HepG2 (cell line): ENCODE results near the gene ALDH3B2. TPM values are rescaled to one million over a fixed set of nuclear protein-coding genes. Genes with fewer than 3 reads are reported as not detected.
A peak's percentile ranks its signal among the peaks of the same experiment; 100 is the strongest.

Experiments used
- MEIS2 ChIP-seq: sonication (generic); formaldehyde crosslinking; IDR thresholded peaks from 2 replicates; pipeline ENCODE4 v1.9.0; 2021; ENCODE audit warnings: mild to moderate bottlenecking, missing genetic modification reagents
- NFATC3 ChIP-seq: sonication (generic); formaldehyde crosslinking; IDR thresholded peaks from 2 replicates; pipeline ENCODE4 v1.5.1; 2020; ENCODE audit warnings: mild to moderate bottlenecking, missing genetic modification reagents
- RORA ChIP-seq: sonication (generic); formaldehyde crosslinking; IDR thresholded peaks from 2 replicates; pipeline ENCODE4 v1.5.0; 2020; ENCODE audit warnings: mild to moderate bottlenecking, missing genetic modification reagents, moderate library complexity
- SMYD3 ChIP-seq: sonication (generic); formaldehyde crosslinking; IDR thresholded peaks from 2 replicates; pipeline ENCODE4 v1.8.1; 2023; ENCODE audit warnings: mild to moderate bottlenecking, missing genetic modification reagents
- SRSF4 ChIP-seq: fragments of 200-400 bp; formaldehyde crosslinking; IDR thresholded peaks from one replicate; pipeline ENCODE4 v1.6.1; 2018; ENCODE audit warnings: mild to moderate bottlenecking, low read depth, low read length, moderate library complexity; ENCODE audit not compliant: poor library complexity, severe bottlenecking
- ZFY ChIP-seq: sonication (generic); formaldehyde crosslinking; IDR thresholded peaks from 2 replicates; pipeline ENCODE4 v1.4.0; 2020; ENCODE audit warnings: missing genetic modification reagents
- ZNF234 ChIP-seq: sonication (generic); formaldehyde crosslinking; conservative IDR thresholded peaks from 2 replicates; pipeline ENCODE4 v1.5.1; 2020; ENCODE audit warnings: mild to moderate bottlenecking, missing genetic modification reagents
- ZNF282 ChIP-seq: fragments of 450-650 bp; IDR thresholded peaks from 2 replicates; pipeline ENCODE4 v1.6.1; 2018; ENCODE audit not compliant: partially characterized antibody
- ZNF382 ChIP-seq: sonication (generic); formaldehyde crosslinking; IDR thresholded peaks from 2 replicates; pipeline ENCODE4 v1.5.0; 2020; ENCODE audit warnings: missing genetic modification reagents, mild to moderate bottlenecking, borderline replicate concordance
- ZNF773 ChIP-seq: sonication (generic); formaldehyde crosslinking; IDR thresholded peaks from 2 replicates; pipeline ENCODE4 v1.4.0; 2020; ENCODE audit warnings: missing genetic modification reagents, borderline replicate concordance
- polyA plus RNA-seq, 8 experiments: library from polyadenylated mRNA; depleted of rRNA in 3 of 8; stranded (reverse) in 7 of 8; unstranded in 1 of 8; fragments of >200 nt; fragmentation: Illumina TruSeq in 4 of 8; extraction: Trizol in 4 of 8; gene quantifications; 2 replicates each; pipeline versions ENCODE4 v1.2.1 to v1.2.3, GENCODE V29; 2011 to 2016; ENCODE audit warnings: low read depth in 4 of 8, missing spikeins in 1 of 8, mixed read lengths in 1 of 8; ENCODE audit not compliant: insufficient read depth in 1 of 8
- total RNA-seq, 5 experiments: library from RNA; depleted of rRNA; stranded (reverse); fragments of >200 nt; fragmentation: Illumina TruSeq; extraction: Trizol; gene quantifications; 2 replicates each; pipeline ENCODE4 v1.2.3, GENCODE V29; 2016; ENCODE audit warnings: low read depth in 1 of 5
- TF ChIP-seq, protein P1 (sequence below): sonication (generic); formaldehyde crosslinking; IDR thresholded peaks from 2 replicates; pipeline ENCODE4 v1.5.0; 2020; ENCODE audit warnings: mild to moderate bottlenecking, missing genetic modification reagents
- TF ChIP-seq, protein P2 (sequence below): sonication (generic); formaldehyde crosslinking; IDR thresholded peaks from 2 replicates; pipeline ENCODE4 v1.5.1; 2020; ENCODE audit warnings: mild to moderate bottlenecking, missing genetic modification reagents
- TF ChIP-seq, protein P3 (sequence below): sonication (generic); formaldehyde crosslinking; IDR thresholded peaks from 2 replicates; pipeline ENCODE4 v1.9.0; 2021; ENCODE audit warnings: missing genetic modification reagents, borderline replicate concordance
- TF ChIP-seq, protein P4 (sequence below): sonication (generic); formaldehyde crosslinking; IDR thresholded peaks from 2 replicates; pipeline ENCODE4 v1.4.0; 2020; ENCODE audit warnings: mild to moderate bottlenecking, low read depth, missing genetic modification reagents
- TF ChIP-seq, protein P5 (sequence below): sonication (generic); formaldehyde crosslinking; IDR thresholded peaks from 2 replicates; pipeline ENCODE4 v1.8.1; 2023; ENCODE audit warnings: mild to moderate bottlenecking, missing genetic modification reagents

The ALDH3B2 gene
- total and polyA plus RNA-seq, 2 of the 13 experiments (the other 11 are each of a cell fraction or from before 2014, with no cell fraction given) = not detected

DNA sequence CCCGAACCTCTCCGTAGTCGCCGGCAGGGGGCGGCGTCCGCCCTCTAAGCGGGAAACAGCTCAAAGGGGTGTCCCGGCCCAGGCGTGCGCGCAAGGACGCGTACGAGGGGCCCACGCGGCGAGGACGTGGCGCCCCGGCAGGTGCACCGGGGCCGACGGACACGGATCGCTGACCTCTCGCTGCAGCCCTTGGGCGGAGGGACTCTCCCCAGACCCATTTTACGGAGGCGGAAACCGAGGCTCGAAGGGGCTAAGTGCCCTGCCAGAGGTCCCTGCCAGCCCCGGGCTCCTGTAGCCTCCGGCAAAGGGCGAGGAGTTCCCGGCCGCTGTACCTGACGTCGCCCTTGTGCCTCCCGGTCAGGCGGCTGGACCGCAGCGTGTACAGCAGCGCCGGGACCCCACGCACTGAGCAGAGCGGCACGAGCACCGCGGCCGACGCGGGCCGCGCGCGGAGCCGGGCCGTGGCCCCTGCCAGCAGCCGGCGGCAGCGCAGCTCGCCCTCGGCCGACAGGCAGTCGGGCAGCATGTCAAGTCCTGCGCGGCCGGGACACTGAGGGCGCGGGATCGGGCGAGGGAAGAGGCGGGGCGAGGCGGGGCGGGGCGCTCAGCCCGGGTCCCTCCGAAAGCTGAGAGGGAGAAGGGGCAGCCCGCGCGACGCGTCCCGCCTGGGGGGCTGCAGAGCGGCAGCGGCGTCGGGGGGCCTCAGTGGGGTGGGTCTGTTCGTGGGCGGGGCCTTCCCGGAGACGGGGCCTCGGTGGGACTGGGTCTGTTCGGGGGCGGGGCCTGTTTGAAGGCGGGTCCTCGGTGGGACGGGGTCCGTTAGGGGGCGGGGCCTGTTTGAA is 44.8 kb downstream of the ALDH3B2 start, which contains the start of gene NUDT8 (continued):
- TF ChIP-seq, protein P1, sequence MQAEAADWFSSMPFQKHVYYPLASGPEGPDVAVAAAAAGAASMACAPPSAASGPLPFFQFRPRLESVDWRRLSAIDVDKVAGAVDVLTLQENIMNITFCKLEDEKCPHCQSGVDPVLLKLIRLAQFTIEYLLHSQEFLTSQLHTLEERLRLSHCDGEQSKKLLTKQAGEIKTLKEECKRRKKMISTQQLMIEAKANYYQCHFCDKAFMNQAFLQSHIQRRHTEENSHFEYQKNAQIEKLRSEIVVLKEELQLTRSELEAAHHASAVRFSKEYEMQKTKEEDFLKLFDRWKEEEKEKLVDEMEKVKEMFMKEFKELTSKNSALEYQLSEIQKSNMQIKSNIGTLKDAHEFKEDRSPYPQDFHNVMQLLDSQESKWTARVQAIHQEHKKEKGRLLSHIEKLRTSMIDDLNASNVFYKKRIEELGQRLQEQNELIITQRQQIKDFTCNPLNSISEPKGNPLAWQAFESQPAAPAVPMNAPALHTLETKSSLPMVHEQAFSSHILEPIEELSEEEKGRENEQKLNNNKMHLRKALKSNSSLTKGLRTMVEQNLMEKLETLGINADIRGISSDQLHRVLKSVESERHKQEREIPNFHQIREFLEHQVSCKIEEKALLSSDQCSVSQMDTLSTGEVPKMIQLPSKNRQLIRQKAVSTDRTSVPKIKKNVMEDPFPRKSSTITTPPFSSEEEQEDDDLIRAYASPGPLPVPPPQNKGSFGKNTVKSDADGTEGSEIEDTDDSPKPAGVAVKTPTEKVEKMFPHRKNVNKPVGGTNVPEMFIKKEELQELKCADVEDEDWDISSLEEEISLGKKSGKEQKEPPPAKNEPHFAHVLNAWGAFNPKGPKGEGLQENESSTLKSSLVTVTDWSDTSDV = peak; percentile 57; the same call in 1 of the 2 replicates
- TF ChIP-seq SRSF4 (no peak), RORA (CRISPR knock-in tag) (no peak), ZNF234 (0 out of 2 replicates have a peak, but pooled peaks have one; percentile 26), MEIS2 (0 out of 2 replicates have a peak, but pooled peaks have one; percentile 34), ZNF282 (no peak), ZNF382 (CRISPR knock-in tag) (no peak), ZNF773 (CRISPR knock-in tag) (no peak), ZFY (peak; percentile 81), SMYD3 (CRISPR knock-in tag) (no peak), NFATC3 (CRISPR knock-in tag) (no peak)
- TF ChIP-seq, protein P2, sequence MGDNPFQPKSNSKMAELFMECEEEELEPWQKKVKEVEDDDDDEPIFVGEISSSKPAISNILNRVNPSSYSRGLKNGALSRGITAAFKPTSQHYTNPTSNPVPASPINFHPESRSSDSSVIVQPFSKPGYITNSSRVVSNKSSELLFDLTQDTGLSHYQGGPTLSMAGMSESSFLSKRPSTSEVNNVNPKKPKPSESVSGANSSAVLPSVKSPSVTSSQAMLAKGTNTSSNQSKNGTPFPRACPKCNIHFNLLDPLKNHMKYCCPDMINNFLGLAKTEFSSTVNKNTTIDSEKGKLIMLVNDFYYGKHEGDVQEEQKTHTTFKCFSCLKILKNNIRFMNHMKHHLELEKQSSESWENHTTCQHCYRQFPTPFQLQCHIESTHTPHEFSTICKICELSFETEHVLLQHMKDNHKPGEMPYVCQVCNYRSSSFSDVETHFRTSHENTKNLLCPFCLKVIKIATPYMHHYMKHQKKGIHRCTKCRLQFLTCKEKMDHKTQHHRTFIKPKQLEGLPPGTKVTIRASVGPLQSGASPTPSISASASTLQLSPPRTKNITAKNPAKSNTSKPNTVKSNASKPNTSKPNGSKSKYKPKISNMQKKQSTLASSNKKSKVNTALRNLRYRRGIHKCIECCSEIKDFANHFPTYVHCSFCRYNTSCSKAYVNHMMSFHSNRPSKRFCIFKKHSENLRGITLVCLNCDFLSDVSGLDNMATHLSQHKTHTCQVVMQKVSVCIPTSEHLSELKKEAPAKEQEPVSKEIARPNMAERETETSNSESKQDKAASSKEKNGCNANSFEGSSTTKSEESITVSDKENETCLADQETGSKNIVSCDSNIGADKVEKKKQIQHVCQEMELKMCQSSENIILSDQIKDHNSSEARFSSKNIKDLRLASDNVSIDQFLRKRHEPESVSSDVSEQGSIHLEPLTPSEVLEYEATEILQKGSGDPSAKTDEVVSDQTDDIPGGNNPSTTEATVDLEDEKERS (CRISPR knock-in tag) = no peak; the same call in 1 of the 2 replicates
- TF ChIP-seq, protein P3, sequence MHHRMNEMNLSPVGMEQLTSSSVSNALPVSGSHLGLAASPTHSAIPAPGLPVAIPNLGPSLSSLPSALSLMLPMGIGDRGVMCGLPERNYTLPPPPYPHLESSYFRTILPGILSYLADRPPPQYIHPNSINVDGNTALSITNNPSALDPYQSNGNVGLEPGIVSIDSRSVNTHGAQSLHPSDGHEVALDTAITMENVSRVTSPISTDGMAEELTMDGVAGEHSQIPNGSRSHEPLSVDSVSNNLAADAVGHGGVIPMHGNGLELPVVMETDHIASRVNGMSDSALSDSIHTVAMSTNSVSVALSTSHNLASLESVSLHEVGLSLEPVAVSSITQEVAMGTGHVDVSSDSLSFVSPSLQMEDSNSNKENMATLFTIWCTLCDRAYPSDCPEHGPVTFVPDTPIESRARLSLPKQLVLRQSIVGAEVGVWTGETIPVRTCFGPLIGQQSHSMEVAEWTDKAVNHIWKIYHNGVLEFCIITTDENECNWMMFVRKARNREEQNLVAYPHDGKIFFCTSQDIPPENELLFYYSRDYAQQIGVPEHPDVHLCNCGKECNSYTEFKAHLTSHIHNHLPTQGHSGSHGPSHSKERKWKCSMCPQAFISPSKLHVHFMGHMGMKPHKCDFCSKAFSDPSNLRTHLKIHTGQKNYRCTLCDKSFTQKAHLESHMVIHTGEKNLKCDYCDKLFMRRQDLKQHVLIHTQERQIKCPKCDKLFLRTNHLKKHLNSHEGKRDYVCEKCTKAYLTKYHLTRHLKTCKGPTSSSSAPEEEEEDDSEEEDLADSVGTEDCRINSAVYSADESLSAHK (CRISPR knock-in tag) = no peak
- TF ChIP-seq, protein P4, sequence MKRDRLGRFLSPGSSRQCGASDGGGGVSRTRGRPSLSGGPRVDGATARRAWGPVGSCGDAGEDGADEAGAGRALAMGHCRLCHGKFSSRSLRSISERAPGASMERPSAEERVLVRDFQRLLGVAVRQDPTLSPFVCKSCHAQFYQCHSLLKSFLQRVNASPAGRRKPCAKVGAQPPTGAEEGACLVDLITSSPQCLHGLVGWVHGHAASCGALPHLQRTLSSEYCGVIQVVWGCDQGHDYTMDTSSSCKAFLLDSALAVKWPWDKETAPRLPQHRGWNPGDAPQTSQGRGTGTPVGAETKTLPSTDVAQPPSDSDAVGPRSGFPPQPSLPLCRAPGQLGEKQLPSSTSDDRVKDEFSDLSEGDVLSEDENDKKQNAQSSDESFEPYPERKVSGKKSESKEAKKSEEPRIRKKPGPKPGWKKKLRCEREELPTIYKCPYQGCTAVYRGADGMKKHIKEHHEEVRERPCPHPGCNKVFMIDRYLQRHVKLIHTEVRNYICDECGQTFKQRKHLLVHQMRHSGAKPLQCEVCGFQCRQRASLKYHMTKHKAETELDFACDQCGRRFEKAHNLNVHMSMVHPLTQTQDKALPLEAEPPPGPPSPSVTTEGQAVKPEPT (CRISPR knock-in tag) = peak; percentile 44; the same call in 1 of the 2 replicates
- TF ChIP-seq, protein P5, sequence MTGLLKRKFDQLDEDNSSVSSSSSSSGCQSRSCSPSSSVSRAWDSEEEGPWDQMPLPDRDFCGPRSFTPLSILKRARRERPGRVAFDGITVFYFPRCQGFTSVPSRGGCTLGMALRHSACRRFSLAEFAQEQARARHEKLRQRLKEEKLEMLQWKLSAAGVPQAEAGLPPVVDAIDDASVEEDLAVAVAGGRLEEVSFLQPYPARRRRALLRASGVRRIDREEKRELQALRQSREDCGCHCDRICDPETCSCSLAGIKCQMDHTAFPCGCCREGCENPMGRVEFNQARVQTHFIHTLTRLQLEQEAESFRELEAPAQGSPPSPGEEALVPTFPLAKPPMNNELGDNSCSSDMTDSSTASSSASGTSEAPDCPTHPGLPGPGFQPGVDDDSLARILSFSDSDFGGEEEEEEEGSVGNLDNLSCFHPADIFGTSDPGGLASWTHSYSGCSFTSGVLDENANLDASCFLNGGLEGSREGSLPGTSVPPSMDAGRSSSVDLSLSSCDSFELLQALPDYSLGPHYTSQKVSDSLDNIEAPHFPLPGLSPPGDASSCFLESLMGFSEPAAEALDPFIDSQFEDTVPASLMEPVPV (CRISPR knock-in tag) = peak; percentile 82; the same call in 1 of the 2 replicates
